Measurements from ENCODE around the gene HDAC11. TPM values are rescaled to one million over a fixed set of nuclear protein-coding genes. Genes with fewer than 3 reads are reported as not detected.

The HDAC11 gene
- total and polyA plus RNA-seq, 4 donors: 2.5 to 9.0 (median 3.2) TPM

- TF ChIP-seq ZBTB33 (IDR thresholded peaks at IDR 0.05): no peak
- no peak for TF ChIP-seq TAF1 (conservative IDR thresholded peaks at IDR 0.05)
Measured at GRCh38 chr3:13506239-13506638, 26.1 kb downstream of the HDAC11 start (continued).

GRCh38 chr3:13506680-13507079 is 26.6 kb downstream of the HDAC11 start:
- 69% methylated on average over 4 of the region's 4 CpGs for WGBS
- H3K9me3 ChIP-seq (ENCODE audit: control insufficient read depth in 4 of 4, low read length in 3 of 4): no peaks in the 10 kb centered on the region
- H3K27me3 ChIP-seq (ENCODE audit: control insufficient read depth in 4 of 4, insufficient read depth in 4 of 4, low read length in 3 of 4): no peaks in the 10 kb centered on the region
- TF ChIP-seq EGR1 (IDR thresholded peaks at IDR 0.05; ENCODE audit: low read depth in 2 of 2): no peak
- no peak for TF ChIP-seq ZBTB33 (IDR thresholded peaks at IDR 0.05)
- no peak for TF ChIP-seq YY1 (IDR thresholded peaks at IDR 0.05)
- no peak for TF ChIP-seq CTCF (IDR thresholded peaks at IDR 0.05; ENCODE audit: low read depth, low read length, missing input control)
- TF ChIP-seq FOXA2 (IDR thresholded peaks at IDR 0.05): no peak
- no peak for TF ChIP-seq MAX (IDR thresholded peaks at IDR 0.05)
- no peak for TF ChIP-seq TAF1 (conservative IDR thresholded peaks at IDR 0.05)
- TF ChIP-seq NR2F2 (IDR thresholded peaks at IDR 0.05): no peak
- TF ChIP-seq GABPA (IDR thresholded peaks at IDR 0.05 in 1 of 2, conservative IDR thresholded peaks at IDR 0.05 in 1 of 2): no peak
- no peak for TF ChIP-seq JUND (IDR thresholded peaks at IDR 0.05)
- no peak for TF ChIP-seq HNF4A (conservative IDR thresholded peaks at IDR 0.05)
- H3K36me3 ChIP-seq (ENCODE audit: control insufficient read depth in 4 of 4, insufficient read depth in 3 of 4, low read depth in 1 of 4, low read length in 3 of 4): no peaks in the 10 kb centered on the region
- no peak for DNase-seq (ENCODE audit: low spot score)
- no peak overlapping the region for H3K27ac ChIP-seq (ENCODE audit: low read depth in 1 of 2, low read length in 2 of 2)
- H3K4me1 ChIP-seq (ENCODE audit: control insufficient read depth in 4 of 4, insufficient read depth in 4 of 4, low read length in 3 of 4): no peaks in the 10 kb centered on the region
- no peak overlapping the region for H3K4me3 ChIP-seq (ENCODE audit: low read depth in 1 of 3, low read length in 3 of 3)
- no peak overlapping the region for H3K9ac ChIP-seq (ENCODE audit: low read depth in 1 of 2, low read length in 2 of 2)

GRCh38 chr3:13507247-13507569 is 27.1 kb downstream of the HDAC11 start:
- Histone ChIP-seq H3K4me3 (ENCODE audit: low read depth in 1 of 3, low read length in 3 of 3) (no peak overlapping the region), H3K27ac (ENCODE audit: low read depth in 1 of 2, low read length in 2 of 2) (no peak overlapping the region), H3K9me3 (ENCODE audit: control insufficient read depth in 4 of 4, low read length in 3 of 4) (no peaks in the 10 kb centered on the region), H3K36me3 (ENCODE audit: control insufficient read depth in 4 of 4, insufficient read depth in 3 of 4, low read depth in 1 of 4, low read length in 3 of 4) (no peaks in the 10 kb centered on the region), H3K9ac (ENCODE audit: low read depth in 1 of 2, low read length in 2 of 2) (no peak overlapping the region), H3K4me1 (ENCODE audit: control insufficient read depth in 4 of 4, insufficient read depth in 4 of 4, low read length in 3 of 4) (no peaks in the 10 kb centered on the region), H3K27me3 (ENCODE audit: control insufficient read depth in 4 of 4, insufficient read depth in 4 of 4, low read length in 3 of 4) (no peaks in the 10 kb centered on the region)
- WGBS: 75% methylated on average over 3 of the region's 3 CpGs
- TF ChIP-seq CTCF (IDR thresholded peaks at IDR 0.05; ENCODE audit: low read depth, low read length, missing input control) (no peak), JUND (IDR thresholded peaks at IDR 0.05) (no peak), RAD21 (IDR thresholded peaks at IDR 0.05) (no peak), REST (IDR thresholded peaks at IDR 0.05) (no peak), HNF4G (IDR thresholded peaks at IDR 0.05) (no peak), HNF4A (conservative IDR thresholded peaks at IDR 0.05) (no peak), YY1 (IDR thresholded peaks at IDR 0.05) (no peak), TAF1 (conservative IDR thresholded peaks at IDR 0.05) (no peak), EGR1 (IDR thresholded peaks at IDR 0.05; ENCODE audit: low read depth in 2 of 2) (no peak), FOXA1 (IDR thresholded peaks at IDR 0.05) (no peak), NR2F2 (IDR thresholded peaks at IDR 0.05) (no peak), SP1 (IDR thresholded peaks at IDR 0.05) (no peak), MAX (IDR thresholded peaks at IDR 0.05) (no peak), RXRA (IDR thresholded peaks at IDR 0.05) (no peak), GABPA (IDR thresholded peaks at IDR 0.05 in 1 of 2, conservative IDR thresholded peaks at IDR 0.05 in 1 of 2) (no peak), ATF3 (IDR thresholded peaks at IDR 0.05) (no peak)
- DNase-seq (ENCODE audit: low spot score): no peak
